Tibial nerve (tissue), 4 donors: ENCODE results near the gene MGMT. TPM values are rescaled to one million over a fixed set of nuclear protein-coding genes. Genes with fewer than 3 reads are reported as not detected.

ENCODE experiments used
- DNase-seq, 2 donors: peaks; one replicate each; pipeline ENCODE4 v3.0.0-alpha.2; 2019; ENCODE audit warnings: low spot score in 2 of 2
- H3K27ac ChIP-seq, 4 donors: fragments of 200-600 bp; sonication (generic) in 3 of 4; one replicate each; pipeline ENCODE4 v1.5.1; 2017 to 2019; ENCODE audit warnings: mild to moderate bottlenecking in 1 of 4
- H3K27me3 ChIP-seq, 2 donors: fragments of 200-600 bp; sonication (generic) in 1 of 2; one replicate each; pipeline versions ENCODE4 v1.5.1 to v1.6.0; 2017 to 2019
- H3K36me3 ChIP-seq, 3 donors: fragments of 200-600 bp; sonication (generic); one replicate each; pipeline ENCODE4 v1.5.1; 2018 to 2019
- H3K4me1 ChIP-seq, 4 donors: fragments of 200-600 bp; sonication (generic) in 3 of 4; one replicate each; pipeline ENCODE4 v1.5.1; 2017 to 2019
- H3K4me3 ChIP-seq, 4 donors: fragments of 200-600 bp; sonication (generic) in 3 of 4; one replicate each; pipeline ENCODE4 v1.5.1; 2017 to 2019; ENCODE audit warnings: mild to moderate bottlenecking in 1 of 4, moderate library complexity in 1 of 4
- H3K9me3 ChIP-seq, 4 donors: fragments of 200-600 bp; sonication (generic) in 3 of 4; one replicate each; pipeline ENCODE4 v1.5.1; 2017 to 2019
- CTCF ChIP-seq, 5 experiments: fragments of 200-600 bp in 3 of 5; fragments of 450-650 bp in 2 of 5; sonication (generic) in 3 of 5; IDR thresholded peaks; one replicate each; pipeline ENCODE4 v1.5.1; 2016 to 2019; ENCODE audit warnings: antibody characterized with exemption in 5 of 5, mild to moderate bottlenecking in 3 of 5, moderate library complexity in 2 of 5
- EP300 ChIP-seq, 2 donors: sonication (generic); formaldehyde crosslinking; IDR thresholded peaks; one replicate each; pipeline ENCODE4 v1.6.1; 2017; ENCODE audit warnings: antibody characterized with exemption in 2 of 2, mild to moderate bottlenecking in 1 of 2
- POLR2A ChIP-seq, 2 donors: fragments of 450-650 bp; IDR thresholded peaks; one replicate each; pipeline ENCODE4 v1.6.1; 2017; ENCODE audit warnings: antibody characterized with exemption in 2 of 2, mild to moderate bottlenecking in 2 of 2, moderate library complexity in 2 of 2
- WGBS, 2 donors: methylation state at CpG; one replicate each; pipeline ENCODE4 v1.1.5; 2018; 5-methylcytosine and 5-hydroxymethylcytosine counted together
- total RNA-seq, 4 donors: library from RNA; depleted of rRNA; stranded (reverse); fragments of >200 nt; gene quantifications; one replicate each; pipeline ENCODE4 v1.1.0, GENCODE V29; 2016

MGMT gene
- total RNA-seq, 4 donors from 2014 or later, result 26.1 to 39.1 (median 33.7) TPM

- no peak overlapping the region for H3K4me3 ChIP-seq
- TF ChIP-seq CTCF (IDR thresholded peaks at IDR 0.05), result no peak
- TF ChIP-seq POLR2A (IDR thresholded peaks at IDR 0.05), result no peak
- TF ChIP-seq EP300 (IDR thresholded peaks at IDR 0.05), result no peak
- peaks cover 0 to 30% (median 17%) of the 10 kb centered on the region in 4 donors for H3K9me3 ChIP-seq
- WGBS, 2 donors, result 59 to 63% methylated on average over 5 of the region's 5 CpGs
- no peak overlapping the region for H3K27ac ChIP-seq
- no peak for DNase-seq
- peaks cover 0 to 31% (median 0%) of the 10 kb centered on the region in 3 donors for H3K36me3 ChIP-seq
- no peaks in the 10 kb centered on the region for H3K4me1 ChIP-seq
- H3K27me3 ChIP-seq, result no peaks in the 10 kb centered on the region
Observed at GRCh38 chr10:129494740-129495139, 27.7 kb downstream of the MGMT start.

GRCh38 chr10:129495256-129495655 is 28.2 kb downstream of the MGMT start:
- DNase-seq, result no peak
- Histone ChIP-seq H3K4me3 (no peak overlapping the region), H3K4me1 (no peaks in the 10 kb centered on the region), H3K27me3 (no peaks in the 10 kb centered on the region), H3K9me3 (peaks cover 0 to 25% (median 15%) of the 10 kb centered on the region in 4 donors), H3K36me3 (peaks cover 0 to 31% (median 0%) of the 10 kb centered on the region in 3 donors), H3K27ac (no peak overlapping the region)
- no peak for TF ChIP-seq POLR2A (IDR thresholded peaks at IDR 0.05)
- TF ChIP-seq EP300 (IDR thresholded peaks at IDR 0.05), result no peak
- TF ChIP-seq CTCF (IDR thresholded peaks at IDR 0.05), result no peak
- WGBS, 2 donors, result 84 to 88% methylated on average over 6 of the region's 6 CpGs

- Histone ChIP-seq H3K27me3 (no peaks in the 10 kb centered on the region), H3K4me3 (no peak overlapping the region), H3K4me1 (no peaks in the 10 kb centered on the region), H3K9me3 (peaks cover 0 to 20% (median 13%) of the 10 kb centered on the region in 4 donors), H3K36me3 (peaks cover 0 to 31% (median 0%) of the 10 kb centered on the region in 3 donors), H3K27ac (no peak overlapping the region)
- DNase-seq, result no peak
- TF ChIP-seq CTCF (IDR thresholded peaks at IDR 0.05) (no peak), POLR2A (IDR thresholded peaks at IDR 0.05) (no peak), EP300 (IDR thresholded peaks at IDR 0.05) (no peak)
- 76% methylated on average over 8 of the region's 8 CpGs for WGBS, 2 donors
Observed at GRCh38 chr10:129495698-129496097, 28.7 kb downstream of the MGMT start.

- H3K4me1 ChIP-seq, result peaks cover 0 to under 1% (median 0%) of the 10 kb centered on the region in 4 donors
- no peak overlapping the region for H3K27ac ChIP-seq
- H3K27me3 ChIP-seq, result no peaks in the 10 kb centered on the region
- TF ChIP-seq CTCF (IDR thresholded peaks at IDR 0.05), result no peak
- peaks cover 0 to 31% (median 0%) of the 10 kb centered on the region in 3 donors for H3K36me3 ChIP-seq
- H3K4me3 ChIP-seq, result no peak overlapping the region
- no peak for DNase-seq
- H3K9me3 ChIP-seq, result peaks cover 0 to 7% (median 4%) of the 10 kb centered on the region in 4 donors
- 83 to 84% methylated on average over 8 of the region's 8 CpGs for WGBS, 2 donors
Observed at GRCh38 chr10:129497013-129497412, 30.0 kb downstream of the MGMT start.

- H3K4me1 ChIP-seq, result peaks cover 0 to 6% (median 0%) of the 10 kb centered on the region in 4 donors
Observed at GRCh38 chr10:129498680-129499079, 31.6 kb downstream of the MGMT start.

More at GRCh38 chr10:129498680-129499079, 31.6 kb downstream of the MGMT start:
- Histone ChIP-seq H3K36me3 (peaks cover 0 to 27% (median 0%) of the 10 kb centered on the region in 3 donors), H3K9me3 (no peaks in the 10 kb centered on the region), H3K27me3 (no peaks in the 10 kb centered on the region), H3K4me3 (no peak overlapping the region), H3K27ac (no peak overlapping the region)
- TF ChIP-seq EP300 (IDR thresholded peaks at IDR 0.05) (no peak), POLR2A (IDR thresholded peaks at IDR 0.05) (no peak), CTCF (IDR thresholded peaks at IDR 0.05) (no peak)
- no peak for DNase-seq
- 93% methylated on average over 2 of the region's 2 CpGs for WGBS, 2 donors
